SK-N-SH treated with all-trans-retinoic acid at 6 μM for 48 hours (cell line): ENCODE data around the gene UQCRH.
"Not testable (repeated sequence)": the region's sequence is repeated elsewhere in the genome, so short reads cannot be mapped to it uniquely, and the experiment has no call there.

Experiments
- ZFP3 ChIP-seq: fragments of 250-450 bp; sonication (Bioruptor Pico); IDR thresholded peaks from 2 replicates; pipeline ENCODE4 v1.5.0; 2020; ENCODE audit warnings: mild to moderate bottlenecking, moderate library complexity
- ZNF70 ChIP-seq: fragments of 450-650 bp; formaldehyde crosslinking; IDR thresholded peaks from 2 replicates; pipeline ENCODE4 v1.5.0; 2020; ENCODE audit warnings: mild to moderate bottlenecking, moderate library complexity
- TF ChIP-seq, protein P1 (sequence below): fragments of 250-450 bp; sonication (Bioruptor Pico); IDR thresholded peaks from 2 replicates; pipeline ENCODE4 v1.8.0; 2020; ENCODE audit warnings: mild to moderate bottlenecking, moderate library complexity, borderline replicate concordance

DNA sequence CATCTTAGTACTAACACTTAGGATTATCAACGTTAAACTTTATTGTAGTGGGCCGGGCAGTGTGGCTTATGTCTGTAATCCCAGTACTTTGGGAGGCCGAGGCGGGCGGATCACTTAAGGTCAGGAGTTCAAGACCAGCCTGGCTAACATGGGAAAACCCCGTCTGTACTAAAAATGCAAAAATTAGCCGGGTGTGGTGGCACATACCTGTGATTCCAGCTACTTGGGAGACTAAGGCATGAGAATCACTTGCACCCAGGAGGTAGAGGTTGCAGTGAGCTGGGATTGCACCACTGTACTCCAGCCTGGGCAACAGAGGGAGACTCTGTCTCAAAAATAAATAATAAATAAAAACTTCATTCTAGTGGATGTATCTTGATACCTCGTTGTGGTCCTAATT lies 62.3 kb downstream of the UQCRH start:
- TF ChIP-seq, protein P1, sequence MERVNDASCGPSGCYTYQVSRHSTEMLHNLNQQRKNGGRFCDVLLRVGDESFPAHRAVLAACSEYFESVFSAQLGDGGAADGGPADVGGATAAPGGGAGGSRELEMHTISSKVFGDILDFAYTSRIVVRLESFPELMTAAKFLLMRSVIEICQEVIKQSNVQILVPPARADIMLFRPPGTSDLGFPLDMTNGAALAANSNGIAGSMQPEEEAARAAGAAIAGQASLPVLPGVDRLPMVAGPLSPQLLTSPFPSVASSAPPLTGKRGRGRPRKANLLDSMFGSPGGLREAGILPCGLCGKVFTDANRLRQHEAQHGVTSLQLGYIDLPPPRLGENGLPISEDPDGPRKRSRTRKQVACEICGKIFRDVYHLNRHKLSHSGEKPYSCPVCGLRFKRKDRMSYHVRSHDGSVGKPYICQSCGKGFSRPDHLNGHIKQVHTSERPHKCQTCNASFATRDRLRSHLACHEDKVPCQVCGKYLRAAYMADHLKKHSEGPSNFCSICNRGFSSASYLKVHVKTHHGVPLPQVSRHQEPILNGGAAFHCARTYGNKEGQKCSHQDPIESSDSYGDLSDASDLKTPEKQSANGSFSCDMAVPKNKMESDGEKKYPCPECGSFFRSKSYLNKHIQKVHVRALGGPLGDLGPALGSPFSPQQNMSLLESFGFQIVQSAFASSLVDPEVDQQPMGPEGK (CRISPR knock-in tag) = not testable (repeated sequence)
- not testable (repeated sequence) for TF ChIP-seq ZNF70 (CRISPR knock-in tag); ZFP3
